T-helper 1 cell (primary cell): ENCODE measurements around the gene FOXO4.
"Not testable (repeated sequence)": the region's sequence is repeated elsewhere in the genome, so short reads cannot be mapped to it uniquely, and the experiment has no call there.

Experiments used
- DNase-seq, 5 donors: peaks; one replicate each; pipeline ENCODE4 v3.0.0-alpha.2; 2012 to 2020
- total RNA-seq, 4 donors: gene quantifications; one replicate each; lab custom pipeline; 2026; lab: John Stamatoyannopoulos, UW

FOXO4 gene, protein sequence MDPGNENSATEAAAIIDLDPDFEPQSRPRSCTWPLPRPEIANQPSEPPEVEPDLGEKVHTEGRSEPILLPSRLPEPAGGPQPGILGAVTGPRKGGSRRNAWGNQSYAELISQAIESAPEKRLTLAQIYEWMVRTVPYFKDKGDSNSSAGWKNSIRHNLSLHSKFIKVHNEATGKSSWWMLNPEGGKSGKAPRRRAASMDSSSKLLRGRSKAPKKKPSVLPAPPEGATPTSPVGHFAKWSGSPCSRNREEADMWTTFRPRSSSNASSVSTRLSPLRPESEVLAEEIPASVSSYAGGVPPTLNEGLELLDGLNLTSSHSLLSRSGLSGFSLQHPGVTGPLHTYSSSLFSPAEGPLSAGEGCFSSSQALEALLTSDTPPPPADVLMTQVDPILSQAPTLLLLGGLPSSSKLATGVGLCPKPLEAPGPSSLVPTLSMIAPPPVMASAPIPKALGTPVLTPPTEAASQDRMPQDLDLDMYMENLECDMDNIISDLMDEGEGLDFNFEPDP
- total RNA-seq, result 29.8 to 49.0 (median 39.9) reads per million in 4 donors

DNA sequence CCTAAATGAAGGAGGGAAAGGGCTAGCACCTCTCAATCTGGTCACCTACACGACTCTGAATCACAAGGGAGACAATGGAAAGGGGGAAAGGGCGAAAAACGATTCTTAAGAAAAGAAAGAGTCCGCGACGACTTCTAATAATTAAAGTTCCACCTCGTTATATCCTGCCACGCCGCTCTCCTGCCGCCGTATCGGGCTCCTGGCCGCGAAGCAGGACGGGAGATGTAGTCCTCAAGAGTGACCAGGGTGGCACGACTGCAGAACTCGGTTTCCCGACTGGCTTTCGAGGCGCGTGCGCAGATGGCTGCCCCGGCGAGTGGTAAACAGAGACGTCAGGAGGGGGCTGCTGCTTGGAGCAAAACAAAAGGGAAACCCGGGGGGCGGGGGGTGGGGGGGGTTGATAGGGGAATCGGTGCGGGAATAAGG lies at the start of gene FOXO4:
Gene FOXO4 (plus strand): TSS at position 297 of the 426 bp plus-strand sequence. CDS start 678 bp downstream, outside the sequence.
- peak; percentile 75 to 87 (median 83) for DNase-seq

DNA sequence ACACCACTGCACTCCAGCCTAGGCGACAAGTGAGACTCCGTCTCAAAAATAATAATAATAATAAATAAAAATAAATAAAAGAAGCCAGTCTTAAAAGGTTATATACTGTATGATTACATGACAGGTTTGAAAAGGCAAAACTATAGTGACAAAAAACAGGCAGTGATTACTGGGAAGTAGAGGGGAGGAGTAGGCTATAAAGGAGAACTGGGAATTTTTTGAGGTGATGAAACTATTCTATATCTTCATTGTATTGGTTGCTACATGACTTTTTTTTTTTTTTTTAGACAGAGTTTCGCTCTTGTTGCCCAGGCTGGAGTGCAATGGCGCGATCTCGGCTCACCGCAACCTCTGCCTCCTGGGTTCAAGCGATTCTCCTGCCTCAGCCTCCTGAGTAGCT lies 47.8 kb upstream of the FOXO4 start:
- not testable (repeated sequence) for DNase-seq

DNA sequence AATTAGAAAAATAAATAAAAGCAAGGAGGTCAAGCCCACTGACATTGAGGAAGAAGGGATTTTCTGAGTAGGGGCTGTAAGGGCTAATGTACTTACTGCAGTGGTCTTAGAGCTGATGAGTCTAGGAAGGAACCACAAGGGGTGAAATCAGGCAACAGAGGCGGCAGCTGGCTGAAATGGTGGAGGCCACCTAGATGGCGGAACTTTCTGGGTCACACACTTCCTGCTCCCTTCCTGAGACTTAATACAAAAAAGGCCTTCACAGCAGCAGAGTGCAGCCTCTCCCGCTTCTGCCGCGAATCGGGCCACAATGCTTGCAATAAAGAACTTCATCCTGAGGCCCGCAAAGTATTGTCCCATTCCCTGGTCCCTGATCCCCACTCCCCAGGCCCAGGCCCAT lies 42.9 kb upstream of the FOXO4 start:
- no peak for DNase-seq

DNA sequence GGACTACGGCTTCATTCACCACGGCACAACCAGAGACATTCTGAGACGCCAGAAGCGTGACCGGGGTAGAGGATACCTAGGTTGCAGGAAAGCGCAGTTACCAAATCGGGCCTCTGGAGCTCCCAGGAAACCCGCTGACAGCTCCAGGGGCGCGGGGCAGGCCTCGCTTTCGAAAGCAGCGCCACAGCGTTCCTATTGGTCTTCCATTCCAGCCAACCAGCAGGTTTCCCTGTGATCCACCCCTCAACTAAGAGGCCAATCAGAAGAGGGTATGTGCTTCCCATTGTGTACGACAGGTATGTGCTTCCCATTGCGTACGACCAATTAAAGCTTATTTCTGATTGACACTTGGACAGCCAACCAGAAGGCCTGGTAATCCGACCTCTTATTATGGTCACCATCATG lies 42.4 kb upstream of the FOXO4 start:
- peak in 1 of 5 donors; percentile 56 for DNase-seq

DNA sequence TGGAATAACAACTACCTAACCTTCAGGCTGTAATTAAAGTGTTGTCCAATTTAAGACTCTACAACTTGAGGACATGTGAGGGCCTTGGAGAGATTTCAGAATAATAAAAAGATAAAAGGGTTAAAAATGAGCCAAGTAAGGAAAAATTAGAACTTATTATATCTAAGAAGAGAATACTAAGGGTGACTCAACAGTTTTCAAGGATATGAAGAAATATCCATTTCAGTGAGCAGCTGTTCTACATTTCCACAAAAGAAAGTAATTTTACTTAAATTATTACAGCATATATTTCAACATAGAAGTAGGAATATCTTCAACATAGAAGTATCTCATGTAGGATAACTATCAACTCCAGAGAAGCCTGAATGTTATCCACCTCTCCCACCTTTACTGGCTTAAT lies 38.8 kb upstream of the FOXO4 start:
- no peak for DNase-seq

DNA sequence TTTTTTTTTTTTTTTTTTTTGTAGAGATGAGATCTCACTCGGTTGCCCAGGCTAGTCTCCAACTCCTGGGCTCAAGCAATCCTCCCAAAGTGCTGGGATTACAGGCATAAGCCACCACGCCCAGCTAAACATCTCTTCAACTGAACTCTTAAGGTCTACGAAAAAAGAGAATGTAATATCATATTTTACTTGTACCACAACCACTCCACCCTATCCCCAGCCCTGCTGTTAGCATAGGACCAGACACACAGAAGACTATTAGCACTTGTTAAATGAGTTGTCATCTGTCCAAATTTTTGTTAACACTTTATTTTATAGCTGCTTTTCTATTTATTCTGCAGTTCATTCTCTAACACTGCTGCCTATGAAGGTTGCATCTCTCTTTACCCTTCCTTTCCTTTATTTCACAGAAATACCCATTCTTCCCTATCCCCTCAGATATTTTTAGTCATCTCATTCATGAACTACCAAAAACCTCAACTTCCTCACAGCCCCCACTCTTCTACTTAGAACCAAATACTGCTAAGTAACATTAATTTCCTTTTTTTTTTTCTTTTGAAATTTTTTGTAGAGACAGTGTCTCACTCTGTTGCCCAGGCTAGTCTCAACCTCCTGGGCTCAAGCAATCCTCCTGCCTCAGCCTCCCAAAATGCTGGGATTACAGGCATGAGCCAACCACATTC lies 37.7 kb upstream of the FOXO4 start:
- DNase-seq, result no peak

DNA sequence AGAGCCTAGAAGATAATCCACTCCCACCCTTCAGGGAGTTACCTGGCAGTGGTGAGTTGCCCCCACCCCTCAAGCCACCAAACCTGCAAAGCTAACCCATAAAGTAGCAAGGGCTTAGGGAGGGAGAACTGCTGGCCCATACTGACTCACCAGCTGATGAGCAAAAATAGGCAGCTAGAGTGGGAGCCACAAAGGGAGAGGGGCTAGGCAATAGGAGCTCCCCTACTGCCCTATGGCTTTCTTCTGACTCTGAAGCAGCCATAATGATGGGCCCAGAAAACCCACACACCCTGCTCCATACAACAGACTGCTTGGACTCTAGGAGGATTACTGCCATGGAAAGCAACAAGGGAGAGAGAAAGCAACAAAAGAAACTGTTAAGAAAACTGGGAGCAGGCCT lies 35.5 kb upstream of the FOXO4 start:
- no peak for DNase-seq

DNA sequence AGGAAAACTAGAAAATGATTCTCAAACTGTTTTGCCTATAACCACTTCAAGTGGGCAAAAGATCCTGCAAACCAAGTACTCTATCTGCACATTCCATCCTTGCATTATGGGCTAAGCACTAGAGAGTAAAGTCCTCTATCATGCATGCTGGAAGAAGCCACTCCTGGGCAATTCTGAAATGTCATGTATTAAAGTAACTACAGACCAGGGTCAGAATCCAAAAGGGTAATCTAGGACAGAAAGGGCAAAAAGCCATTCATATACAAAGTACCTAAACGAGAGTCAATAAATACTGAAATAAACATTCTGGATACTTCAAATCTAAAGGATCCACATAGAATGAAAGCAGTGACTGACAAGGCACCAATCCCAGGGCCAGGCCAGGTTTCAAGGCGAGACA lies 28.6 kb upstream of the FOXO4 start:
- DNase-seq, result no peak

DNA sequence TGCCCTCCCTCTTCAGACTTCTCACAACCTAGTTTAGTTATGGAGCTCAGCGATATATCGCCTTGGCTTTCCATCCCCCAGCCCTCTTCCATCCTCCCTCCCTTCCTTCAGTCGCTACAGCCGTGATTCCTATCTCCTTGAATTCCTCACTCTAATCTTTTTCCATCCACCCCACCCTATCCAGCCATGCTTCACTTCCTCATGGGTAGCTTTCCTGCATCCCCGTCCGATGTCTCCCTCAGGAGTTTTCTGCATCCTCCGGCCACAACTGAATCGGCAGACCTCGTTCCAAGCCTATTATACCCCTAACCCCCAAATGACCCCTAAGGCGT lies 28.0 kb upstream of the FOXO4 start:
- DNase-seq, result no peak

DNA sequence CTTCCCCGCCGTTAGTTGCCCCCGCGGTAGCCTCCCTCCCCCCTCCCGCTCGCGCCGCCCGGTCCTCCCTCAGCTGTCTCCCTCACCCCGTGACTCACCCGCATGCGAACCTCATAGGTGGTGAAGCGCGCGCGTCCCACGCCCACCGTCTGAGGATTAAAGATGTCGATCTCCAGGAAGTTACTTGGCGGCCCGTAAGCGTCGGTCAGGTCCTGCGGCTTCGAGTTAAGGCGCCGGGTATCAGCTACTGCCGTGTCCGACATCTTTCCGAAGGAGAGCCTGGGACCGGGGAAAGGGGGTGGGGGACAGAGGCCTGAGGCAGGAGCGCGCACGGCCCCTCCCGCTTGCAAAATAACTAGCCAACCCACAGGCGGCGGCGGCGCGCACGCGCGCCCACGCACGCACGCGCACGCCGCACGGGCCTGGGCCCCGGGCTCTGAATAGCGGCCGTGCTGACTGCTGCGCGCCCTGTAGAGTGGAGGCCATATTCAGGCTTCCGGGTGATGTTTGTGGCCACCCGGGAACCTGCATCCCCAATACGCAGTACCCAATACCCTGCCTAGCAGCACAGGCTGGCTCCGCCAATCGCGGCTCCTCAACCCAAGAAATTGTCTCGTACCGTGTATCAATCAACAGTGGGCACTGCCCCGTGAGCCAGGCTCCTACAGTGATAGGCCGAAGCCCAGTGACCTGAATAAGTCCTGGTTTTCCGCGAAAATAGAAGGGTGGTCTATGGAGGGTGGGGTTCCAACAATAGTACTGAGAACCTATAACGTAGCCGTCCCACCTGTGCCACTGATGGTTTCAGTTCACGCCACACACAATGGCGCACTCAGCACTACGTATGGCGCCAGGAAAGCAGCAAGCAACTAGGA lies 27.4 kb upstream of the FOXO4 start, which contains the start of gene SNX12:
Gene SNX12 (minus strand): TSS at position 291 of the 875 bp plus-strand sequence. CDS start 28 bp downstream, at position 263.
- peak; percentile 72 to 94 (median 81) for DNase-seq

DNA sequence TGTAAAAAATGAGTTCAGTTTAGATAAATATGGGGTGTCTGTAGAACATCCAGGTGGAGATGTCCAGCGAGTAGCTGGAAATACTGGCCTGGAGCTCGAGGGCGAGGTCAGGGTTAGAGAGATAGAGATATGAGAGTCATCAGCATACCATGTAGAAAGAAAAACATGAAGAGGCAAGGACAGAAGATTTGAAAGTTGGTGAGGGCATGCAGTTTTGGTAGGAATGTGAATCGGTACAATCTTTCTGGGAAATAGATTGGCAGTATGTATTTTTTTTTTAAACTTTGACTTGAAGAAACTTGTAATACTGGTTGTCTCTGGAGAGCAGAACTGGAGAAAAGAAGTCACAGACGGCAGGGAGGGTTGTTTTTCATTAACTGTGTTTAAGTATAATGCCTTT lies 25.1 kb upstream of the FOXO4 start:
- no peak for DNase-seq

DNA sequence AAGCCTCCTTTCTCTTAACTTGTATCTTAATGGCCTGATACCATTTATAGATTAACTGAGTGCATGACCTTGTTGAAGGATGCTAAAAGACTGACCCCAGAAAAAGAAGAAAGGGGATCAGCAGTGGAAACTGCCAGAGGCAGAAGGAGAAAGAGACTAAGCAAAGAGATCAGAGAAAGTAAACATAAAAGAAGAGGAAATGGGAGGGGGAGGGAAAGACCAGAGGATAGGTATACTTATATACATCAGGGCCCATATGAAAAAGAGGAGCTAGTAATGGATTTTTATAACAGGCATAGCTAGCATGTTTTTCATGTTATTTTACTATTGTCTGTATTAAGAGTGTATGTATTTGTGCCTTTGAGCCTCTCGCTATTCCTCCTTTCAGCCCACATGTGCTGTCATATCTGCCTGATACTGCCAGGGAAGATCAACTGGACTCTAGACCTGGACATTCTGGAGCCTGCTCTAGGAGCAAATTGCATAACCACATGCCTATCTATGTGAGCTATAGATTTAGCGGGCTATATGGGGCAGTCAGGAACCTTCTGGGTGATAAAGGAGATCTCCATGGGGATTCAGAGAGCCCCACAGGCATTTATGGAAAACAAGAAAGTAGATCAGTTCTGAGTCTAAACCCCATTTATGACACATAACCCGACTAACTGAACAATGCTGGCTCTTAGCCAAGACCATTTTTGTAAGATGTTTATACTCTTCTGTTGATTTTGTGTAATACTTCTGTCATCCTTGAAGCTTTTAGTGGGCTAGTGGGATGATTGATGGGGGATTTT lies 14.1 kb upstream of the FOXO4 start:
- no peak for DNase-seq

DNA sequence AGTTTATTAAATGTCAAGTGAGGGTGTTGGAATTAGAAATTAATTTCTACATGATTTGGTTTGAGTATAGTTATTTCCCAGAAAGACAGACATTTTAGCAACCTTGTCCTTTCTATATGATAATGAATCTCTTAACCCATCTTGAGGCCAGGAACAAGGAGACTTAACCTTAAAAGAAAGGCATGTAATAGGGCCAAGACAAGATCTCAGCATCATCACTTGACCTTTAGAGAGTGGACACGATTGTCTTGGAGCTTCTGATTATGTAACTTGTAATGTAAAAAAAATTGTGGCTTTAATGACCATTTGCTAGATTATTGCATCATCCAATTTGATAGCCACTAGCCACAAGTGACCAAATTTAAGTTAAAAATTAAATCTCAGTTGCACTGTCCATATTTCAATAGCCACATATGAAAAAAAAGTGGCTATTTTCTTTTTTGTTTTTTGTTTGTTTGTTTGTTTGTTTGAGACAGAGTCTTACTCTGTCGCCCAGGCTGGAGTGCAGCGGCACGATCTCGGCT lies 13.5 kb upstream of the FOXO4 start:
- DNase-seq, result no peak

DNA sequence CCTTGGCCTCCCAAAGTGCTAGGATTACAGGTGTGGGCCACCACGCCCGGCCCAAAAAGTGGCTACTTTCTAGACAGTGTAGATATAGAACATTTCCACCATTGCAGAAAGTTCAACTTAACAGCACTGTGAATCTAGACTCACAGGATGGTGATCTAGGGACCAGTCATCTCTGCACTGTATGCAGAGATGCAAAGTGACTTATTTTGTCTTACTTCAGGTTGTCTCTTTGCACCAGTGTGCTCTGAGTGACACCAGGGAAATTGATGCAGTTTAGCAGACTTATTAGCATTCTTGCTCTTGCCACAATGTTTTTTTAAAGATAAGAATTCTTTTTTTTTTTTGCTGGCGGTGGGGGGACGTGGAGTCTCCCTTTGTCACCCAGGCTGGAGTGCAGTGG lies 12.8 kb upstream of the FOXO4 start:
- no peak for DNase-seq

DNA sequence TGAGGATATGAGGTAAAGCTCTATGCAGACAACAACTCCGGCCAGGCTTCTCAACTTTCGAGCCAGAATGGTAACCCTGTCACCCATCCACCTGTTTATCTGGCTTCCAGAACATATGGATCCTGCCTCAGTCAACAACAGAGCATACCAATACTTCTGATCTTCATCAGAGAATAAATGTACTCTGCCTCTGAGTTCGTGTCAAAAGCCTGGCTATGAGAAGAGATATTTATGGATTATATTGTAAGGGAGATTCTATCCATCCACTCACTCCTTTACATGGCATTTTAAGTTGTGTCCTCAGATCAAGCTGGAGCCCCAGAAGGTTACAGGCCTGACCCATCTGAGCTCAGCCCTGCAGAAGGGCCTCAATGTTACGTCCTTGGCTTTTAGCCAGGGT lies 9.8 kb upstream of the FOXO4 start:
- DNase-seq, result no peak

DNA sequence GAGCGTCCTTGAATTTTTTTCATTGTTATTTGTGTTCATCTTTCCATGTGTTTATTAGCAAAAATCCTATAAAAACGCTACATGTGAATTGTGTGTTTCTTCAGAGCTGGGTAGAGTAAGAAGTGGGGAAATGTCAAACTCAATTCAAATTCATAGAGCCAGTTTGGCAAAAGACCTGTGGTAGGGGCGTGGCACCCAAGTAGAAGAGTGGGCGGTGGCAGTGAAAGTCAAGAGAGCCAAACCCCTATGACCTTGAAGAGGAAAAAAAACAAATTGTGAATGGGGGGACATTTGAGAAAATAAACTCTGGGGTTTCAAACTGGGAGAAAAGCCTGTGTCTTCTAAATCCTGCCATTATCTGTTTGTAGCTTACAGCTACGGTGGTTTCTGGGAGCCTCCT lies 4.4 kb upstream of the FOXO4 start:
- no peak for DNase-seq

DNA sequence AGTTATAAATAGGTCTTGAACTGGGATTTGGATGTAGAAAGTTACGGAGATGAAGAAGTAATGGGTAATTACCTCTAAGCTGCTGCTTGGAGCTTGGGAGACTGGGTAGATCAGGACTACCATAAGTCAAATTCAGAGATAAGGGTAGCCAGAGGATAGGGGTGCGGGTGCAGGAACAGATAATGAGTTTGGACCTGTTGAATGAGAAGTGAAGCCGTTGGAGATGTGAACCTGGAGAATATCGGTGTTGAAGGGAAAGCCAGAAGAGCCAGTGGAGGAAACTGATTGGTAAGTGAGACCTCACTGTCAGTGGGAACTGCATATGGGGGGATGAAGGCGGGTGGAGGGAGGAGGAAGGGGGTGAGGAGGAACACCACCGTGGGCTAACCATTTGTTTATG lies 618 bp upstream of the FOXO4 start:
- no peak for DNase-seq

DNA sequence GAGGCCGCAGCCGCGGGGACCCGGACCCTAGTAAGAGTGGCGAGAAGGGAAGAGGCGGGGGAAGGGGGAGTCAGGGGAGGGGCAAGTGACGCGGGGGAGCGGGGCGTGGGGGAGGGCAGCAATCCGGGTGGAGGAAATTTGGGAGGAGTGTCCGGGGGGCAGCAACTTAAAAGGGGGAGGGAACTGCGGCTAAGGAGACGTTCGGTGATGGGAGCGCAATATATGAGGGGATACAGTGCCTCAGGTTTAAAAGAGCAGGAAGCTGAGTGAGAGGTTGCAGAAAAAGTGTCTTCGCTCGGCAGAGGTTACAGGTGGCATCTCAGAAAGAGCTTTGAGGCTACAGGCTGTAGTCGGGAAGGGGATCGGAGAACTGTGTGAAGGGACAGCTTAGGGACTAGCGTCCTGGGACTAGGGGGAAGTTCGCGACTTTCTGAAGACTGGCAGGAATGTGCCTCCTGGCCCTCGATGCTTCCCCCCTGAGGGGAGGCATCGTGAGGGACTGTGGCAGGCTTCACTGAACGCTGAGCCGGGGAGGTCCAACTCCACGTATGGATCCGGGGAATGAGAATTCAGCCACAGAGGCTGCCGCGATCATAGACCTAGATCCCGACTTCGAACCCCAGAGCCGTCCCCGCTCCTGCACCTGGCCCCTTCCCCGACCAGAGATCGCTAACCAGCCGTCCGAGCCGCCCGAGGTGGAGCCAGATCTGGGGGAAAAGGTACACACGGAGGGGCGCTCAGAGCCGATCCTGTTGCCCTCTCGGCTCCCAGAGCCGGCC lies 519 bp downstream of the FOXO4 start:
- peak in 1 of 5 donors; percentile 57 for DNase-seq

DNA sequence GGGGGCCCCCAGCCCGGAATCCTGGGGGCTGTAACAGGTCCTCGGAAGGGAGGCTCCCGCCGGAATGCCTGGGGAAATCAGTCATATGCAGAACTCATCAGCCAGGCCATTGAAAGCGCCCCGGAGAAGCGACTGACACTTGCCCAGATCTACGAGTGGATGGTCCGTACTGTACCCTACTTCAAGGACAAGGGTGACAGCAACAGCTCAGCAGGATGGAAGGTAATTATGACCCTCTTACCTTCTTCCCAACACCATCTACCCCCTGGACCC lies 1.0 kb downstream of the FOXO4 start:
- DNase-seq, result no peak

DNA sequence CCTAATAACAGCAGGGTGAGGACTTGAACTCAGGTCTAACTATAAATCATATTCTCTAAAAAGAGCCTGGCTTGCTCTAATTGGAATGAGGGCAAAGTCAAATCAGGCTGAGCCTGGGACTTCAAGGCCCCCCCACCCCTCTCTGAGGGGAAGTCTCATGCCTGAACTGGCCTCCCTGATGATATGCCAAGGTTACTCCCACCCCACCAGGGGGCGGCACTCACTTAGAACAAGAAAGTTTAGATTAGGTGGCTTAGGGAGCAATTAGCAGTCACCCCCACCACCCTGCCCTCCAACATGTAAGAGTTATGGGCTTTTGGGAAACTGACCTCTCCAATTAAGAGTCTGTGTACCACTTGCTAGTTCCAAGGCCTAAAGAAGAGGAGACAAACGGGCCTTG lies 2.7 kb downstream of the FOXO4 start:
- DNase-seq, result peak; percentile 56 to 76 (median 71)

DNA sequence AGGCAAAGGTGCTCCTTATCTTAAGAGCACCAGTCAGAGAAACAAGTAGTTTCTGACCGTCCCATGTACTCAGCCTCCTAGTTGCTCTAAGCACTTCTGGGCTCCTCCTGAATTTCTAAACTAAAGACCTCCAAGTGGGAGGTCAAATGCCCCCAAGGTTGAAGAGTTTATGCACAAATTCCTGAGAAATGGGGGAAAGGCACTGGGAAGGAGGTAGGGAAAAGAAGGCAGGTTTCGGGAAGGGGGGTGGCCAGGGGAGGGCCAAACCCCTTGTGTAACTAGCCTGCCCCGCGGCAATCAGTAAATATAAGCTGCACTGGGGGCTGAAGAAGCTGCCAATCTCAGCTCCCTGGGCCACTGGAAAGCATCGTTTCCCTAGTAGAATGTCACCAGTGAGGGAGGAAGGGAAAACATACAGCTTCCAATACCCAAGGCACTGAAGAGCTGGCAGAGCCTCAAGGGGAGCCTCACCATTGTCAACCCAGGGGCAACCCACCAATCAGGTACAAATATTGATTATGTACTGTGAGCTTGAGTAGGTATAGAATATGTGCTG lies 3.4 kb downstream of the FOXO4 start:
- DNase-seq, result no peak
